Hepatocyte (in vitro differentiated cells): Measurements from ENCODE around the gene AQP7.

Experiments
- EZH2 ChIP-seq: fragments of 200-600 bp; sonication (generic); IDR thresholded peaks from 2 replicates; pipeline ENCODE4 v1.6.1; 2016; ENCODE audit warnings: antibody characterized with exemption, mild to moderate bottlenecking, borderline replicate concordance
- EZH2phosphoT487 ChIP-seq: fragments of 200-600 bp; sonication (generic); IDR thresholded peaks from one replicate; pipeline ENCODE4 v1.6.1; 2018; ENCODE audit warnings: antibody characterized with exemption, mild to moderate bottlenecking, low read depth, moderate library complexity; ENCODE audit not compliant: unreplicated experiment, severe bottlenecking
- TF ChIP-seq, protein P1 (sequence below): fragments of 200-600 bp; sonication (generic); IDR thresholded peaks from 2 replicates; pipeline ENCODE4 v1.5.1; 2016; ENCODE audit warnings: antibody characterized with exemption, mild to moderate bottlenecking; ENCODE audit not compliant: poor library complexity

DNA sequence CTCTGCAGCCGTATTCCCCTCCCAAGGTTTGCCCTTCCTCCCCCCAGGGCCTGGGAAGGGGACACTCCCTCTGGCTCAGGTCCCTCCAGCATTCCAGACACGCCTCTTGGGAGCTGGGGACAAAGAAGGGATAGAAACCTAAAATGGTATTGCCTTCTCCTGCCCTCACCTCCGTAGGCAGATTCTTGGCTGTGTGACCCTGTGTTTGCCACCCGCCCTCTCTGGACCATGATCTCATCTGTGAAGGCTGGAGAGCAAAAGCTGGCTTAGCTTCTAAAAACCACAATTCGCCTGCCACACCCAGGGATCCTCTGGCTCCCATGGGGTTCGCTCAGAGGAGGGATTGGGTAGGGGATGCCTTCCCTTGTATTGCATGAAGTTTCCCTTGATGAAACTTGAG lies 37.4 kb upstream of the AQP7 start:
- TF ChIP-seq, protein P1, sequence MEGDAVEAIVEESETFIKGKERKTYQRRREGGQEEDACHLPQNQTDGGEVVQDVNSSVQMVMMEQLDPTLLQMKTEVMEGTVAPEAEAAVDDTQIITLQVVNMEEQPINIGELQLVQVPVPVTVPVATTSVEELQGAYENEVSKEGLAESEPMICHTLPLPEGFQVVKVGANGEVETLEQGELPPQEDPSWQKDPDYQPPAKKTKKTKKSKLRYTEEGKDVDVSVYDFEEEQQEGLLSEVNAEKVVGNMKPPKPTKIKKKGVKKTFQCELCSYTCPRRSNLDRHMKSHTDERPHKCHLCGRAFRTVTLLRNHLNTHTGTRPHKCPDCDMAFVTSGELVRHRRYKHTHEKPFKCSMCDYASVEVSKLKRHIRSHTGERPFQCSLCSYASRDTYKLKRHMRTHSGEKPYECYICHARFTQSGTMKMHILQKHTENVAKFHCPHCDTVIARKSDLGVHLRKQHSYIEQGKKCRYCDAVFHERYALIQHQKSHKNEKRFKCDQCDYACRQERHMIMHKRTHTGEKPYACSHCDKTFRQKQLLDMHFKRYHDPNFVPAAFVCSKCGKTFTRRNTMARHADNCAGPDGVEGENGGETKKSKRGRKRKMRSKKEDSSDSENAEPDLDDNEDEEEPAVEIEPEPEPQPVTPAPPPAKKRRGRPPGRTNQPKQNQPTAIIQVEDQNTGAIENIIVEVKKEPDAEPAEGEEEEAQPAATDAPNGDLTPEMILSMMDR: no peak
- no peak for TF ChIP-seq EZH2
- TF ChIP-seq EZH2phosphoT487: no peak
